Left cardiac atrium (tissue), 4 donors: ENCODE results near the gene PPP1R9B. TPM values are rescaled to one million over a fixed set of nuclear protein-coding genes. Genes with fewer than 3 reads are reported as not detected.
A peak's percentile ranks its signal among the peaks of the same experiment; 100 is the strongest.

Experiments used
- ATAC-seq, 2 donors: fragments of 200-7000 bp; cut with Tn5 transposase; one replicate each; pipeline ENCODE4 v1.9.1; 2020; ENCODE audit warnings: mild to moderate bottlenecking in 2 of 2, moderate library complexity in 2 of 2
- DNase-seq: peaks from one replicate; pipeline ENCODE4 v3.0.0-alpha.2; 2020
- intact Hi-C, 2 donors: fragments of 100-400 bp; cut with DNase I; formaldehyde crosslinking; loops; one replicate each; pipeline versions ENCODE4 v1.14.1 to v1.15.1; 2022 to 2023
- total RNA-seq, 2 donors: library from RNA; stranded (reverse); fragmentation: NEBNext Ultra II Directional; extraction: Animal tissue kit (Norgen Biotek cat#: 25700); gene quantifications; one replicate each; pipeline ENCODE4 v1.2.1, GENCODE V29; 2021
- donor health status: DM: no; HTN: yes; CAD: no.
- donor health status: DM: no; HTN: yes; CAD: no; lungs with severe emphysema.
- donor health status: DM: yes; HTN: yes; CAD: no.
- donor health status: Dilated cardiomyopathy.

The PPP1R9B gene
- total RNA-seq, 2 donors from 2014 or later, result 35.8 to 43.4 TPM

GRCh38 chr17:50165066-50165465, 14.6 kb upstream of the PPP1R9B start:
- ATAC-seq (no peak), DNase-seq (no peak)
- intact Hi-C loops, result loop anchor here in 1 of 2 donors (10.0 kb wide), 1 partner anchor 50 kb away; no protein-coding TSS in a partner anchor

DNA sequence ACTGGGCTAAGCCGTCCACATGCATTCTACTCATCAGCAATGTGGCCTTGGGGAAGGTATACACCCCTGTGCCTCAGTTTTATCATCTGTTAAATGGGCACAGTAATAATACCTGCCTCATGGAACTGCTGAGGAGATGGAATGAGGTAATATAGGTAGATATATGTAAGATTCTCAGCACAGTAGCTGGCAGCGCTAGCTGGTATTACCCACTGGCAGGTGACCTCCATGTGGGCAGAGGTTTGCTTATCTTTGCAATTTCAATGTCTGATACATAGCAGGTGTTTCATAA, 14.2 kb upstream of the PPP1R9B start:
- no peak for ATAC-seq
- intact Hi-C loops, result loop anchor here in 1 of 2 donors (10.0 kb wide), 1 partner anchor 50 kb away; no protein-coding TSS in a partner anchor
- no peak for DNase-seq

DNA sequence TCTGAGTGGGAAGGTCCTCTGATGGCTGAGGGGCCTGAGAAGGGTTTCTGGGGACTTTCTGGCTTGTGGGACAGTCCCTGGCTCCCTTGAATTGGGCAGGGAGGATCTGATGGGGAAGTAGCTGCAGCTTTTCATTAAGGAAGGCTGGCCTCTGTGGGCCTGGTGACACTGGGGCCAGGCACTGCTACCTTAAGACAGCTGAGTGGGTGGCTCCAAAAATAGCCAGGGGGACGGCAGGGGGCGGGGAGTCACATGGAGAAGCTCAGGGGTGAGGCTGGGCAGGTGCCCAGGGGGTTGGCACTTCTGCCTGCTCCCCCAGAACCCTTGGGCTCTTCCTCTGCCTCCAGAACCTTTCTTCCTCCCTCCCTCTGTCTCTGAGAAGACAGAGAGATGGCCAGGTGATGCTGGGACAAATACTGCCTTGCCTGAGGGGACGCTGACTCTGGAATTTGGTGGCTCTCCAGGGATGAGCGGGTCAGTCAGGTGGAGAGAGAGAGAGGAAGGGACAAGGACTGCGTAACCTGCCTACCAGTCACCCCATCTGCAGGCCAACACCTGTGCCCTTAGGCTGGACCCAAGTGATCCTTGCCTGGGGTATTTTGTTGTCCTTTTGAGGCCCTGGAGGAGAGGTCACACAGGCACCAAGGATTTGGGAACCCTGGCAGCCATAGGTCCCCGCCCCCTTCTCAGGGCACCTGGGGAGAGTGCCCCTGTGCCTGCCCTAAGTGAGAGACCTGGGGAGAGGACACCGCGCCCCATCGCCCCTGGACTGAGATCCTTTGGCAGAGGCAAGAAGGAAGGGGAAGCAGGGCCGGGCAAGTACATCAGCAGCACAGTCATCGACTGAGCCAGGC, 13.6 kb upstream of the PPP1R9B start:
- no peak for ATAC-seq
- intact Hi-C loops, result loop anchor here in 1 of 2 donors (10.0 kb wide), 1 partner anchor 49 kb away; no protein-coding TSS in a partner anchor
- no peak for DNase-seq

DNA sequence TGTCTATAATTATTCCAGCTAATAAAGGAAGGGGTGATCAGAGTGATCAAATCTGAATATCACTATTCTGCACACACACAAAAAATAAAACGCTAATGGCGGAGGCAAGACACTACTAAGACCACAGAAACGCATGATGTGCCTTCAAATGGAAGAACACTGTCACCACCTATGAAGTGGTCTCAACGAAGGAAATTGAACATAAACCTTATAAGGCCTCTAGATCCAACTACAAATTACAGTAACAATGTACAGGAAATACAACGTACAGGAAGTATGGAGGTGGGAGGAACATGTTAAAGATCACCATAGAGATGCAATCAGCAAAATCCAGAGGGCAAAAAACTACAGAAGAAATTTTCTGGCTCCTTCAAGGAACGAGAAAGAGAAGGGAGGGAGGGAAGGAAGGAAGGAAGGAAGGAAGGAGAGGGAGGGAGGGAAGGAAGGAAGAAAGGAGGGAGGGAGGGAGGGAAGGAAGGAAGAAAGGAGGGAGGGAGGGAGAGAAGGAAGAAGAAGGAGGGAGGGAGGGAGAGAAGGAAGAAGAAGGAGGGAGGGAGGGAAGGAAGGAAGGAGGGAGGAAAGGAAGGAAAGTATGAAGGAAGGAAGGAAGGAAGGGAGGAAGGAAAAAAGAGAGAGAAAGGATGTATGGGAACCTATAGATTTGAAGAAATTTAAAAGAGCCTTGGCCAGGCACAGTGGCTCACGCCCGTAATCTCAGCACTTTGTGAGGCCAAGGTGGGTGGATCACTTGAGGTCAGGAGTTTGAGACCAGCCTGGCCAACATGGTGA, 12.2 kb upstream of the PPP1R9B start:
- intact Hi-C loops, result loop anchor here in 1 of 2 donors (10.0 kb wide), 1 partner anchor 48 kb away; no protein-coding TSS in a partner anchor
- no peak for DNase-seq
- ATAC-seq, result no peak

GRCh38 chr17:50161911-50162288, 11.4 kb upstream of the PPP1R9B start:
- ATAC-seq, result no peak
- intact Hi-C loops, result loop anchor here in 1 of 2 donors (10.0 kb wide), 1 partner anchor 47 kb away; no protein-coding TSS in a partner anchor
- DNase-seq, result no peak

DNA sequence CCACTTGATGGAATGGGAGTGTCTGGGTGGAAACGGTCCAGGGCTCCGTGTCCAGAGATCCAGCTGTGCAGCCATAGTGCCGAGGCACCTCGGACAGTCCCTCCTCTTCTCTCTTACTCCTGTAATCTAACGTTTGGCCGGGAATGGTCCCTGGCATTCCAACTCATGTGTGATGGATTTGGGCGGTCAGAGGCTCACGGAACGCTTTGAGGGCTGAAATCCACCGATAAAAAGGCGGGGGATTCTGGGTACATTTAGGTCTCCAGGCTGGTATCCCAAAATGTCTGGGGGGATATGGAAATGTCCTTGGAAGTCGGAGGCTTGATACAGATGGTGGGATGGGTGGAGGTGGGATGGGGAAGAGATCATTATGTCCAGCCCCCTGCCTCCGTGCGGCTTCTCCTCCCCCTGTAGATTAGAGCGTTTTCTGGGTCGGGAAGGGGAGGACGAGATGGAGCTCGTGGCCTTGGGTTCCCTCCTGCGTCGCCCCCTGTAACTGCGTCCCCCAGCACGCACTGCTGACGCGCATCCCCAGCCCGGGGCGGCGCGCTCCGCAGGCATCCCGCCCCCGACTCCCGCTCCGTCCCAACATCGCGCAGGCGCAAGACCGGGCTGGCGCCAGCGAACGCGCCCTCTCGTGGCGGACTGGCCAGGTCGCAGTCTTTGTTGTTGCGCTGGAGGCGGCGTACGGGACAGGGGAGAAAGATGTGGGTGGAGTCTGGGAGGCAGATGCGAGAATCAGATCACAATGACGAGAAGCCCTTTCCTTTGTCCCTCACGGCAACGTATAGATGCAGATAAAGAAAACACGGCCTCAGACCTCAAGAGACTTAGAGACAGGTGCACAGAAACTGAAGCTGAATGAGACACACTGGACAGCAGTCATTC, 10.8 kb upstream of the PPP1R9B start:
- intact Hi-C loops, result loop anchor here in 1 of 2 donors (10.0 kb wide), 1 partner anchor 46 kb away; no protein-coding TSS in a partner anchor
- DNase-seq, result peak; percentile 91
- ATAC-seq, result peak; percentile 91 to 92

- DNase-seq (no peak), ATAC-seq (no peak)
- intact Hi-C loops, result no loop called here
These were observed 7.4 kb upstream of the PPP1R9B start for GRCh38 chr17:50157891-50158290.

DNA sequence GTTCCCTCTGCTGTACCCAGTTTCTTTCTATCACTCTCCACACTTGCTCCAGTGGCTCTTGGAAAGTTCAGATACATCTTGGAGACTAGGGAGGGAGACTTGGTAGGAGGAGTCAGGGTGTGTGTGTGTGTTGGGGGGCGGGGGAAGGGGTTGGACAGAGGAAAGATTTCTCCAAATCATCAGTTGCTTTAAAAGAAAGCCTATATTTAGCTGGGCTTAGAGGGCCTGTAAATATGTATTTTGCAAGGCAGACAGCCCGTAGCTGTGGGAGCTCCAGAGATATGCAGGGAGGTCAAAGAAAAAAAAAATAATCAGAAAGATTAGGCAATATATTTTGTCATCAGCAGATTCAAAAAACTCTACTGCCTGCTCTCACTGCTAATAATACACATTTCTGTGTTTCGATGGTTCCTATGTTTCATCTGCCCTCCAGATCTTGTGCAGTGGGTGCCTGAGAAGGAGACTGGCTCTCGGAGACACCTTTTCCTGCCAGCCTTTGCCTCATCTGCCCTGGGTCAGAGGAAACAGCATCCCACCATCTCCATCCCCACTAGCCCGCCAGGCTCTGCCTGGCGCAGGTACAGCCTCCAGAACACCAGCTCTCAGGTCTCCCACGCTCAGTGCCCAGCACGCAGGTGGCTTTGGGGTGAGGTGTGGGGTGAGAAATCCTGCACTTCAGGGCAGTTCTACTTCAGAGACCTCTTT, 4.8 kb upstream of the PPP1R9B start:
- ATAC-seq (peak in 1 of 2 donors; percentile 3), DNase-seq (no peak)
- intact Hi-C loops, result no loop called here

DNA sequence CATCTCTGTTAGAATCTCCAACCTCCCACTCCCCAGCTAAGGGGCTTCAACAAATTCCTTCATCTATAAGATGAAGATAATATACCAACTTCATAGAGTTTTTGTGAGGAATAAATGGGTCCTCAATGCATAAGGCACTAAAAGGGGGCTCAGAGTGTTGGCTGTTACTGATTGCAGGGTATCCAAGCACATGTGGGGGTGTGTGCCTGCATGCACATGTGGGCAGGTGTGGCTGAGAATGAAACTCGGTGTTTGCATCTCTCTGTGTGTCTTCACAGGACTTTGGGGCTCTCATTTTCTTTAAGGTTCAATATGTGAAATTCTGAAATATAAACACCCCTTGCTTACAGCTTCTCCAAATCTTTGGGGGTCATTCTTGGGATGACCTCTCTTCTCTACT, 4.1 kb upstream of the PPP1R9B start:
- ATAC-seq (no peak), DNase-seq (no peak)
- intact Hi-C loops, result no loop called here

DNA sequence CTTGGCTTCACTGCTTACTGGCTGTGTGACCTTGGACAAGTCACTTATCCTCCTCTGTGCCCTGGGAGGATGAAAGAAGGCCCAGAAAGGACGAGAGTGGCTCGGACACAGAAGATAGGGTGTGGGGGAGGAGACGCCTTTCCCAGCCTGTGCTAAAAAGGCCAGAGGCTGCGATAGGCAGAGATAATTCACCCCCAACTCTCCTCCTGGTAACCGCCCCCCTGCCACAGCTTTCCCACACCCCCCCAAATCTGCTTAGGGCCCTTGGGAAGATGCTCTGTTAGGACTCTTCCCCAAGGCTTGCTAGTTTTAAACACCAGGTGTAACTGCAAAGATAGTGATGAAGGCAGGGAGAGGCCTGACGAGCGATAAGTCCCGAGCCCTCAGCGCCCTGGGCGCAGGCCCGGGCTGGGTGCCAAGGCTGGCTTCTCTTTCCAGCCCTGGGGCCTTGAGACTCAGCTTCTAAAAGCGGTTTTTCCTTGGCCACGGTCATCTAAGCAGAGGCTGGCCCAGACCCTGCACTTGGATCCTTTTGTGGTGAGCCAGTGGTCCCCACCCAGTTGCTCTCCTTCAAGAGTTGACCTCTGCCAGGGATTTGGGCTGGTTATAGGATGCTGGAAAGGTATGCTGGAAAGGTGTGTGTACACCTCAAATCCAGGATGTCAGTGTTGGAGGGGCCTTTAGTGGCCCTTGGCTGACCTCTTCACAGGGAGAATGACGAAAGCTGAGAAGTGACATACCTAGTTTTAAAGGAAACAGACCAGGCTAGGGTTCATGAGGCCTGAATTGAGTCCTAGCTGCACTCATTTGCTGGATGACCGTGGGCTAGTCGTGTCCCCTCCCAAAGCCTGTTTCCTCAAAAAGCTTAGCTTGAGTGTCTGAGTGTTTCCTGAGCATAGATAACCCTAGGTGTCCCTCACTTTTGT, 3.4 kb upstream of the PPP1R9B start:
- DNase-seq, result peak; percentile 73
- intact Hi-C loops, result no loop called here
- ATAC-seq, result peak; percentile 4 to 8

DNA sequence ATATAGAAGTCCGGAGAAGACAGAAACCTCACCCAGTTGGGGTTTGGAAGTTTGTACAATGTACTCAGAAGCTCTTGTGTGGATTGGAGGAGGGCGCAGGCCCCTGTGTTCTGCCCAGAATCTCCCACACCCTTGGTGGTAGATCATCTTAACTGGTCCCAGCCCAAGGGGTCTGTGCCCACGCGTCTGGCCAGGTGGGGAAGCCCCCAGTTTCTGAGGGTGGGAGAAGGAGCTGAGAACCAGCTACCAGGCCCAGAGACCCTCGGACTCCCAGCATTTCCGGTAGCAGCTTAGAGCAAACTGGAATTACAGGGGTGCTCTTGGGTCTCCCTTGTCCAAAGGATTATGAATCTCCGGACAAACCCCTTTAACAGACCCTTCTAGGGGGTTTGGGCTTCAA, 2.3 kb upstream of the PPP1R9B start:
- DNase-seq (no peak), ATAC-seq (no peak)
- intact Hi-C loops, result no loop called here

DNA sequence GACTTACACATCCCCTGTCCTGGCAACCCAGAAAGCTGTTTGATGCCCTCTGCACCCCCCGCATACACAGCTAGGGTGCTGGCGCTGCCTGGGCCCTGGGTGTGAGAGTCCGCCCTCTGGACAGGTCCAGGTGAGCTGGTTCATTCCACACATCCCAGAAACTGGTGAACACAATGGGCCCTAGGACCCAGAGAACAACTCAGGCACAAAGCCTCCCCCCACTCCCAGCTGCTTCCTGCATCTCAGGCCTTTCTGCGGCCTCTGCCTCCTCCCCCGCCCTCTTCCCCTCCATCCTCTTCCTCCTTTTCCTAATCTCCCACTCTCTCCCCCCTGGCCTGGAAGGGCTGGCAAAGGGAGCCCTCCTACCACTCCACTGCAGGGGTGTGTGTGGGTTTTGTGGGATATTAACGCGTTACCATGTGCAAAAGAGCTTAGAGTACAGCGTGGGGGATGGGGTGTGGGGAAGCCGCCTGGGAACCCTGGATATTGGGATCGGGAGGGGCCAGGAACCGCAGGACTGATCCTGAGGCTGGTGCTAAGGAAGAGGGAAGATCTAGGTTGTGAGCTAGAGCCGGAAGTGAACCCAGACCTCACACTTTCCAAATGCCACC, 1.6 kb upstream of the PPP1R9B start:
- ATAC-seq, result peak; percentile 48 to 69
- intact Hi-C loops, result no loop called here
- DNase-seq, result peak; percentile 88

GRCh38 chr17:50151041-50151936, 812 bp upstream of the PPP1R9B start:
- ATAC-seq (peak; percentile 75 to 80), DNase-seq (peak; percentile 93)
- intact Hi-C loops, result no loop called here

DNA sequence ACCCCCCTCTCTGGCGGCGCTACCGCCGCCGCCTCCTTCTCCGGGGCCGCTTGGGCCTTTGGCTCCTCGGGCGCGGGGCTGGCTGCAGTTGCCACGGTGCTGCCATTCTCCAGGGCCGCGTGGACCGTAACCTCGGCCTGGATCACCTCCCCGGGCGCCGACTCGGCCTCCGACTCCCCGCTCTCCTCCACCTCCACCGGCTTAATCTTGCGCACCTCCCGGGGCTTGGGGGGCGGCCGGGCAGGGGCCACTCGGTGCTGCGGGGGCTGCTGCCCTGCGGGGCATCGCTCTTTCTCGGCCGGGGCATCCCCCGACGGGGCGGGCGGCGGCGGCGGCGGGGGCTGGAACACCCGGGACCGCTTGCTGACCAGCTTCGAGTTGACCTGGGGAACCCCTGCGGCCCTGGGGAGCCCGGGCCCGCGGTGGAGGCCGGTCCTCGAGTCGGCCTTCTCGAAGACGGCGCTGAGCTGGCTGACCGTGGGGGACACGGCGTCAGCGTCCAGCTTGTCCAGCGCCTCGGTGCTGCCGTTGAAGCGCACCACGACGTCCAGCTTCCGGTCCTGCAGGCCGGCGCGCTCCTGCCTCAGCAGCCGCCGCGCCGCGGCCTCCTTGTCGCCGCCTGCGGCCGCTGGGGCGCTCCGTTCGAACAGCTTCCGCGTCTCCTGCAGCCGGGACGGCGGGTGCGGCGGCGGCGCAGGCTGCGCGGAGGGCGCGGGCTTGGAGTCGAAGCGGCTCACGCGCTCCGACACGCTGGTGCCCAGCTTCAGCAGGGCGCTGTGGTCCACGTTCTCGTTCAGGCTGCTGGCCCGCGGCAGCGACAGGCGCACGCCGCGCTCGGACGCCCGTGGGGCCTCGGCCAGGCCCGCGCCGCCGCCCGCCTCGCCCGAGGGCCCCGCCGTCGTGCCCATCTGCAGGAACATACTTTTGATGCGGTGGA, 792 bp downstream of the PPP1R9B start:
- intact Hi-C loops, result no loop called here
- peak; percentile 73 for DNase-seq
- ATAC-seq, result peak; percentile 0 to 9

GRCh38 chr17:50149091-50149416, 1.4 kb downstream of the PPP1R9B start:
- DNase-seq, result no peak
- intact Hi-C loops, result no loop called here
- peak in 1 of 2 donors; percentile 7 for ATAC-seq
